PFSK-1 (cell line): ENCODE data around the gene GGA1.

Experiments used
- FOXP2 ChIP-seq: optimal IDR thresholded peaks from 2 replicates; pipeline ENCODE3; 2011; ENCODE audit warnings: borderline replicate concordance, control low read depth, inconsistent platforms; ENCODE audit not compliant: insufficient read depth; ENCODE audit errors: extremely low read length, extremely low read depth
- POLR2AphosphoS5 ChIP-seq: IDR thresholded peaks from 2 replicates; pipeline ENCODE4 v1.6.1; 2012; ENCODE audit warnings: low read depth, mild to moderate bottlenecking, control low read depth, low read length, moderate library complexity
- REST ChIP-seq, 2 experiments: IDR thresholded peaks; 2 replicates each; pipeline versions ENCODE4 v1.6.1 to v1.8.0; 2011 to 2012; ENCODE audit warnings: low read depth in 2 of 2, low read length in 2 of 2, control low read depth in 1 of 2, inconsistent platforms in 1 of 2, mild to moderate bottlenecking in 1 of 2, moderate library complexity in 1 of 2; ENCODE audit not compliant: insufficient read depth in 1 of 2
- SIN3A ChIP-seq: IDR thresholded peaks from 2 replicates; pipeline ENCODE4 v1.6.1; 2012; ENCODE audit warnings: mild to moderate bottlenecking, low read length, moderate library complexity, borderline replicate concordance; ENCODE audit not compliant: insufficient read depth
- TAF1 ChIP-seq: IDR thresholded peaks from 2 replicates; pipeline ENCODE4 v1.6.1; 2012; ENCODE audit warnings: low read length, control low read depth, borderline replicate concordance; ENCODE audit not compliant: insufficient read depth

GGA1 gene

DNA sequence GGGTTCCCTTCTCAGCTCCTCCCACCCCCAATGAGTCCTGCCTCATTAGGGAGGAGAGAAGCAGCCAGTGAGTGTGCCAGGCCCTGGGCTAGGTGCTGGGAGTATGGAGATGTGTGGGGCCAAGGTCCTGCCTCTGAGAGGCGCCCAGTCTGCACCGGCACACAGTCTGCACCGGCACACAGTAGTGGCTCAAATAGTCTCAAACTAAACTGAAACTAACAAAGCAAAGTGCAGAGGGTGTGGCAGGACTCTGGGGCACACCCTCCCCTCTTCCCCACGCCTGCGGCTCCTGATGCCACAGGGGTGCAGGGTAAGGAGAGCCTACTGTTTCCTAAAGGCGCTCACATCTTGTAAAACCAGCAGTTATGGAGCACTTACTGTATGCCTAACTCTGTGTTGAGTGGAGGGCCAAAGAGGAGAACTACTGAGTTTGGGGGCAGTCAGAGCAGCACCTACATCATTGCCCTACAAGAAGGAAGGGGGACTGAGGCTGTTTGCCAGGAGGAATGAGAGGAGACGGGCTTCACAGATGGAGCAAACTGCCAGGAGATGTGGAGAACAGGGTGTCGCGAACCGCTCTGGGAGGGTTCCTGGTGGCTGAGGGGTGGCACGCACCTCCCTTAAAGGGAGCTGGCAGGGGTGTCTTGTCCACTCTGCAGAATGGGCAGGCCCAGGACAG lies 29.9 kb downstream of the GGA1 start:
- TF ChIP-seq REST (IDR thresholded peaks at IDR 0.05; ENCODE audit: insufficient read depth in 1 of 2, low read depth in 2 of 2, low read length in 2 of 2), result no peak

DNA sequence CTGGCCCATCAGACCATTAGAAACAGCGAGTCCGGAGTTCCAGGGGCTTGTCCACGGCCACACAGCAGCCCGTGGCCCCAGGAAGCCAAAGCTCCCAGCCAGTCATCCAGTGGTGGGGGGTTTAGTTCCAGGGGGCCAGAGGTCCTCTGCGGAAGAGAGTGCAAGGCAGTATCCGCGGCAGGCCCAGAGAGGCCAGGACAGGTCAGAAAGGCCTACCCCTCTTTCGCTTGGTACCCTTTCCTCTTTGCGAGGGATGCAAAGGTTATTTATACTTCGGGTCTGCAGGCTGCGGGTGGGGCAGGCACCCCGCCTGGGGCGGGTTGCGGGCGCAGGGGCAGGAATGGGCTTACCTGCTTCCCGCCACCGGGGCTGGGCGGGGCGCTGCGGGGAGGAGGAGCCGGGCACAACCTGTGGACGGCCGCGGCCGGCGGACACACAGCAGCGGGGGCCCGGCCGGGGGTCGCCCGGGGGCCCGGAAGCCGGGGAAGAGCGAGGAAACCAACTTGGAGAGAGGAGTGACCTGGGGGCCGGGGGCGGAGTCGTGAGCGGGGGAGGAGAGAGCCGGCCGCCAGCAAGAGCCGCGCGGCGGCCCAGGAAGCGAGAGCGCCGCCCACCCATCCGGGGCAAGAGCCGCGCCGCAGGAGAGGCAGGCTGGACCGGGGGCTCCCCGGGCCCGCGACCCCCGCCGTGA lies 30.6 kb downstream of the GGA1 start, which contains the start of gene SH3BP1:
Gene SH3BP1 (plus strand): TSS at position 600 of the 691 bp plus-strand sequence. CDS start 119 bp downstream, outside the sequence.
- TF ChIP-seq REST (IDR thresholded peaks at IDR 0.05; ENCODE audit: insufficient read depth in 1 of 2, low read depth in 2 of 2, low read length in 2 of 2), result no peak
- TF ChIP-seq SIN3A, result no peak
- no peak for TF ChIP-seq TAF1
- no peak for TF ChIP-seq FOXP2
- TF ChIP-seq POLR2AphosphoS5, result no peak; the same call in 1 of the 2 replicates

- no peak for TF ChIP-seq TAF1
- TF ChIP-seq FOXP2, result no peak
- no peak for TF ChIP-seq POLR2AphosphoS5
- TF ChIP-seq REST (IDR thresholded peaks at IDR 0.05; ENCODE audit: insufficient read depth in 1 of 2, low read depth in 2 of 2, low read length in 2 of 2), result no peak
- TF ChIP-seq SIN3A, result no peak
Observed at GRCh38 chr22:37639771-37640590, 31.3 kb downstream of the GGA1 start.

DNA sequence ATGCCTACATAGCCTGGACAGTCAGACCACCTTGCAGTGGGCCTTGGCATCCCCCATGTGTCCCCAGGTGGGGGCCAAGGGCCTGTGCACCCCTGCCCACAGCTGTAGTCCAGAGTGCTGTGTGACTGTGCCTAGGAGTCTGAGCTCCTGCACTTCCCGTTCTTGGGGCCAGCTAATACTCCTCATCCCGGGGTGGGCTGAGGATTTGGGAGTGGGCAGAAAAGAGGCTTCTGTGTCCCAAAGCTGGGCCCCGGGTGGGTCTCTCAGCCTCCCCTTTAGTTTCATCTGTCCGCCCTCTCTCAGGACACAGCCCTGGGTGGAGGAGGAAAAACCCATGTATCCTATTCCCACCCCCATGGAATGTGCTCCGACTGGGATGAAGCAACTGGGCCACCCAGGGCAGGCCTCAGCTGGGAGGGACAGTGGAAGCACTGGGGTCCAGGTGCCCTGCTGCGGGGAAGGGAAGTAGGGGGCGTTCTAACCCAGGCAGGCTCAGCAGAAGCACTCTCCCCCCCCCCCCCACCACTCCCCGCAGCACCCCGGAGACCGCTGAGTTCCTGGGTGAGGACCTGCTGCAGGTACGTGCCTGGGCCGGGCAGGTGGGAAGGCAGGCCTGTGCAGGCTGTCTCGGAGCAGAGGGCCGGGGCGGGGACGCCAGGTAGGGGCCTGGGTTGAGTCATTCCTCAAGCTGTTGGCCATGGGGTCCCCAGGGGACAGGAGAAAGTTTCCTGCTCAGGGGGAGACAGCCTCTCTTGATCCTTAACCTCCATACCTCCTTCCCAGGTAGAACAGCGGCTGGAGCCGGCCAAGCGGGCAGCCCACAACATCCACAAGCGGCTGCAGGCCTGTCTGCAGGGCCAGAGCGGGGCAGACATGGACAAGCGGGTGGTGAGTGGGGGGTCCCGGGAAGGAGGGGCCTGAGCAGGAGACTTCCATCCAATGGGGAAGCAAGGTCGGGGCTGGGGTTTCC lies 32.2 kb downstream of the GGA1 start:
- TF ChIP-seq TAF1 (no peak), FOXP2 (no peak), SIN3A (no peak), POLR2AphosphoS5 (no peak), REST (IDR thresholded peaks at IDR 0.05; ENCODE audit: insufficient read depth in 1 of 2, low read depth in 2 of 2, low read length in 2 of 2) (no peak)
